Amygdala (tissue), 56 donors: ENCODE data around the gene SLC41A3.
"Not testable (repeated sequence)": the region's sequence is repeated elsewhere in the genome, so short reads cannot be mapped to it uniquely, and the experiment has no call there.

Source experiments
- DNase-seq, 56 donors: peaks; one replicate each; lab custom pipeline; 2025; lab: John Stamatoyannopoulos, UW

SLC41A3 gene

GRCh38 chr3:126056681-126057500 lies 27.0 kb downstream of the SLC41A3 start:
- peak in 18 of 56 donors; percentile 15 to 68 (median 31) for DNase-seq

- DNase-seq: no peak
Observed at GRCh38 chr3:126056088-126056487, 27.8 kb downstream of the SLC41A3 start.

GRCh38 chr3:126054870-126055269 lies 29.1 kb downstream of the SLC41A3 start:
- DNase-seq: no peak

GRCh38 chr3:126053949-126054569 lies 29.9 kb downstream of the SLC41A3 start:
- no peak for DNase-seq

DNA sequence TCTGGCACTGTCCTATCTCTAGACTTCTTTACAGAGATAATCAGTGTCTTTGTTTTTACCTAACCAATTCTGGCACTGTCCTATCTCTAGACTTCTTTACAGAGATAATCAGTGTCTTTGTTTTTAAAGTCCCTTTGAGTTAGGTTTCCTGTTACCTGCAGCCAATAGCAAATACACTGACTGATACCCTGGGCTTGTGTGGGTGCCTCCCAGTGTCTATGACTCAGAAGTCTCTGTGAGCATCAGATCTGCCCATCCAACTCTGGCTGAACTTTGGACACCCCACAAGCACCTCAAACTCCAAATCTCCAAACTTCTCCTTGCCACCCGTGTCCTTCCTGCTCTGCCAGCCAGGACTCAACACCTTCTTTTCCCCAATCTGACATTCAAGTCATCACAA lies 30.4 kb downstream of the SLC41A3 start:
- DNase-seq: no peak

- no peak for DNase-seq
Observed at GRCh38 chr3:126052196-126053058, 31.5 kb downstream of the SLC41A3 start.

DNA sequence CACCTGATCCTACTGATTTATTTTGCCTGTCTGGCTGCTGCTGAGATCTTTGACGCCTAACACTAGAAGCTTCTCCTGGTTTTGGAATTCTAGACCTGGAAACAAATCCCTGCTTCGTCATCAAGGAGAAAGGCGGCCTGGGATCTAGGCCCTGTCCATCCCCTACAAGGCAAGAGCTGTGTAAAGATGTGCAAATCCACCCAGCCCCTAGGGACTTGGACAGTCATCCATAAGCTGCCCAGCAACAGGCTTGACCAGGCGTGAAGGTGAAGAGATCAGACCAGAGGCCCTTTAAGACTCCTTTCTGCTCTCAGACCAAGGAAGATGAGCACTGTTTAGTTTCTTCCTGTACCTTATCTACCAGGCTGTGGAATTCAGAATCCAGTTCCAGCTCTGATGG lies 32.2 kb downstream of the SLC41A3 start:
- DNase-seq: no peak

DNA sequence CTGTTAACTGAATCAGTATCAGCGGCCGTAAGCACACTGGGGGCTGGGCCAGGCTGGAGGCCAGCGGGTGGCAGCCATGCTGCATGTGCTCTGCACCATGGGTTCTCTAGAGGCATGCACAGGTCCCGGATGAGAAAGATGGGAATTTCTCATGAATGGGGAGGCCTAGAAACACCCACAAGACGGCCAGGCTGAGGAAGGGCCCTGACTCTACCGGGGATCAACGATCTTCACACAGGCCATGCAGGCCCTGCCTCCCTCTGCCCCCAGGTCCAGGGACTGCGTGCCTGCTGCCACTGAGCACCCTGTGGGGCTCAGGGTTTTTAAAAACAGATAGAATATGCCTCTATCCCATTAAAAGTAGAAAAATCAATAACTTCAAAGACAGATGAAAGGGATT lies 32.7 kb downstream of the SLC41A3 start:
- DNase-seq: no peak

GRCh38 chr3:126050626-126051025 lies 33.3 kb downstream of the SLC41A3 start:
- DNase-seq: no peak

DNA sequence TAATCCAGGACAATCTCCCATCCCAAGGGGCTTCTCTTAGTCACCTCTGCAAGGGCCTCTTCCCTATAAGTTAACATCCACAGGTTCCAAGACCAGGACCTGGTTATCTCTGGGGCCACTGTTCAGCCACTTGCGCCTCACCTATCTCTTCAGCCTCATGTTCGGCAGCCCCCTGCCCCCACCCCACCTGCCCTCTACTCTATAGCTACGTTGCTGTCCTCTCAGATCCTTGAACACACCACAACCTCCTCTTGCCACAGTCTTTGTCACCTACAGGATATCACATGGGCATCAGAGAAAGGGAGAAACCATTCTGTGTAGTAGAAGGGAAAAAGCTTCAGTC lies 33.9 kb downstream of the SLC41A3 start:
- DNase-seq: no peak

DNA sequence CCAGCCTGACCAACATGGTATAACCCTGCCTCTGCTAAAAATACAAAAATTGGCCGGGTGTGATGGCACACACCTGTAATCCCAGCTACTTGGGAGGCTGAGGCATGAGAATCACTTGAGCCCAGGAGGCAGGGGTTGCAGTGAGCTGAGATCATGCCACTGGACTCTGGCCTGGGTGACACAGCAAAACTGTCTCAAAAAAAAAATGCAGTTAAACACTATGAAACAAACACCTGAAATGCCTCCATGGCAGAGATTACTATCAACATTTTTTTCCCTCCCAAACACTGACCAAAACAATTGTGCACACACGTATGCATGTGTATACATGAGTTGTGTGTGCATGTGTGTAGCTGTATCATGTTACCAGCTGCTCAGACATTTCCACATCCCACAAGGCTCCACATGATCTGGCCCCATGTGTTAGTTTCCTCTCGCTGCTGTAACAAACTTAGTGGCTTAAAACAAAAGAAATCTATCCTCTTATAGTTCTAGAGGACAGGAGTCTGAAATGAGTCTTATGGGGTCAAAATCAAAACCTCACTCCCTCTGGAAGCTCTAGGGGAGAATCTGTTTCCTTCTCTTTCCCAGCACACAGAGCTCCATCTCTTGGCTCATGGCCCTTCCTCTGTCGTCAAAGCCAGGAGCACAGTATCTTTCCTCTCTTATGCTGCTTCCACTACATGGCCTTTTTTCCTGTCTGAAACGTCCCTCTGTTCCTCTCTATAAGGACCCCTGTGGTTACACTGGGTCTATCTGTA lies 34.5 kb downstream of the SLC41A3 start:
- no peak for DNase-seq

DNA sequence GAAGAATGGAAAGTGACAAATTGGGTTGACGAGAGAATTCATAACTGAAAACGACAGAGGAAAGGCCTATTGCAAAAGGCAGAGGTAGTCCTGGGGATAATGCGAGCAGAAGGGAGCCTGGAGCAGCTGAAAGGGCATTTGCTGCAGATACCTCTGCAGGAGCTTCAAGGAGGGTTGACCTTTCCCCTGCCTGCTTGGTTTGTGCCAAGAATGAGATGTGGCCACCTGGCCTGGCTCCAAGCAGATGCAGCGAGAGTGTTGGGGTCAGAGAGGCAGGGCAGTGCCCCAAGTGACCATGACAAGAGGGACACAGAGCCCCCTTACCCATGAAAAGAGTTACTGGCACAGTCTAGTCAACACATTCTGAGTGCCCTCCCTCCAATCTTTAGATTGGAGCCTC lies 43.5 kb downstream of the SLC41A3 start:
- no peak for DNase-seq

- no peak for DNase-seq
Observed at GRCh38 chr3:126039870-126040269, 44.1 kb downstream of the SLC41A3 start.

GRCh38 chr3:126038791-126039190 lies 45.1 kb downstream of the SLC41A3 start:
- DNase-seq: not testable (repeated sequence)

- DNase-seq: no peak
Observed at GRCh38 chr3:126036056-126036549, 47.8 kb downstream of the SLC41A3 start.

- DNase-seq: no peak
Observed at GRCh38 chr3:126035362-126036050, 48.4 kb downstream of the SLC41A3 start.

- DNase-seq: no peak
Observed at GRCh38 chr3:126034481-126035361, 49.2 kb downstream of the SLC41A3 start.

- DNase-seq: no peak
Observed at GRCh38 chr3:126033765-126034164, 50.2 kb downstream of the SLC41A3 start.
